Esophagus muscularis mucosa (tissue), 3 donors: ENCODE results near the gene SP8.

Source experiments
- CTCF ChIP-seq, 3 experiments: fragments of 200-600 bp in 2 of 3; fragments of 450-650 bp in 1 of 3; sonication (generic) in 2 of 3; IDR thresholded peaks; one replicate each; pipeline ENCODE4 v1.5.1; 2017 to 2019; ENCODE audit warnings: antibody characterized with exemption in 3 of 3, mild to moderate bottlenecking in 2 of 3, moderate library complexity in 1 of 3
- POLR2AphosphoS5 ChIP-seq, 2 donors: sonication (generic); formaldehyde crosslinking; IDR thresholded peaks; one replicate each; pipeline ENCODE4 v1.6.1; 2017; ENCODE audit warnings: antibody characterized with exemption in 2 of 2

GRCh38 chr7:20779041-20779440 is 7.6 kb downstream of the SP8 start:
- TF ChIP-seq CTCF (IDR thresholded peaks at IDR 0.05) (no peak), POLR2AphosphoS5 (IDR thresholded peaks at IDR 0.05) (no peak)
